Adrenal gland (tissue), 12 donors: ENCODE results near the gene SH2D7. TPM values are rescaled to one million over a fixed set of nuclear protein-coding genes. Genes with fewer than 3 reads are reported as not detected.
A peak's percentile ranks its signal among the peaks of the same experiment; 100 is the strongest.

Source experiments
- DNase-seq, 7 donors: peaks; one replicate each; pipeline ENCODE4 v3.0.0-alpha.2; 2019 to 2020
- H3K27ac ChIP-seq, 5 donors: fragments of 200-600 bp; sonication (generic) in 4 of 5; 1 replicate in 3 of 5; 2 replicates in 2 of 5; pipeline versions ENCODE4 v1.5.1 to v1.8.0; 2016 to 2020; ENCODE audit warnings: mild to moderate bottlenecking in 1 of 5
- H3K27me3 ChIP-seq: fragments of 200-600 bp; 2 replicates; pipeline ENCODE4 v1.8.0; 2021
- H3K36me3 ChIP-seq, 2 donors: fragments of 200-600 bp; replicated peaks in 1 of 2; 1 replicate in 1 of 2; 2 replicates in 1 of 2; pipeline versions ENCODE4 v1.5.1 to v1.8.0; 2018 to 2022
- H3K4me1 ChIP-seq, 2 donors: fragments of 200-600 bp; replicated peaks in 1 of 2; 1 replicate in 1 of 2; 2 replicates in 1 of 2; pipeline versions ENCODE4 v1.5.1 to v1.8.0; 2018 to 2021
- H3K4me3 ChIP-seq, 4 donors: fragments of 200-600 bp; sonication (generic) in 3 of 4; one replicate each; pipeline ENCODE4 v1.5.1; 2016 to 2018
- H3K9me3 ChIP-seq, 3 donors: fragments of 200-600 bp; sonication (generic) in 1 of 3; replicated peaks in 1 of 3; 1 replicate in 2 of 3; 2 replicates in 1 of 3; pipeline versions ENCODE4 v1.5.1 to v1.8.0; 2016 to 2021
- POLR2A ChIP-seq, 2 donors: fragments of 450-650 bp; IDR thresholded peaks; one replicate each; pipeline ENCODE4 v1.6.1; 2017; ENCODE audit warnings: antibody characterized with exemption in 2 of 2, mild to moderate bottlenecking in 2 of 2, moderate library complexity in 1 of 2
- WGBS, 4 donors: extraction: QIAGEN DNeasy Blood & Tissue Kit in 2 of 4; methylation state at CpG; one replicate each; pipeline versions ENCODE4 v1.1.5 to v1.1.7; 2013 to 2017; 5-methylcytosine and 5-hydroxymethylcytosine counted together
- intact Hi-C, 2 donors: fragments of 100-400 bp; cut with DNase I; formaldehyde crosslinking; loops; one replicate each; pipeline versions ENCODE4 v1.14.1 to v1.15.0; 2022 to 2023
- polyA plus RNA-seq, 3 donors: library from polyadenylated mRNA; stranded (reverse); fragments of 200-250 nt in 2 of 3; fragments of 350-450 nt in 1 of 3; fragmentation: Illumina TruSeq in 1 of 3; extraction: RNeasy Lipid Tissue Mini Kit (QIAGEN cat#74804) in 1 of 3; gene quantifications; one replicate each; pipeline ENCODE4 v1.2.3, GENCODE V29; 2013 to 2014
- total RNA-seq, 9 donors: library from RNA; depleted of rRNA in 4 of 9; stranded (reverse); fragments of >200 nt in 4 of 9; fragments of 120-200 nt in 1 of 9; fragmentation: NEBNext Ultra II Directional in 1 of 9; extraction: Animal tissue kit (Norgen Biotek cat#: 25700) in 1 of 9; gene quantifications; one replicate each; pipeline versions ENCODE4 v1.1.0 to v1.2.4, GENCODE V29; 2013 to 2023
- TF ChIP-seq, protein P1 (sequence below), 6 experiments: fragments of 450-650 bp in 4 of 6; fragments of 200-600 bp in 2 of 6; sonication (generic) in 1 of 6; IDR thresholded peaks; 1 replicate in 5 of 6; 2 replicates in 1 of 6; pipeline versions ENCODE4 v1.5.1 to v1.8.0; 2016 to 2021; ENCODE audit warnings: antibody characterized with exemption in 6 of 6, mild to moderate bottlenecking in 2 of 6, moderate library complexity in 1 of 6
- donor health status: healthy with polysubstance abuse.
- donor health status: Bipolar disorder and iron deficiency.
- donor health status: DM: yes; HTN: yes; CAD: no.
- donor health status: DM: no; HTN: no; CAD: no.
- donor health status: DM: no; HTN: no; CAD: no.
- donor health status: DM: yes; HTN: yes; CAD: no.

The SH2D7 gene
- total and polyA plus RNA-seq, 12 donors, result not detected

- no peak for DNase-seq
- H3K4me3 ChIP-seq, result no peak overlapping the region
- no peaks in the 10 kb centered on the region for H3K27me3 ChIP-seq
- 76 to 88% (median 78%) methylated on average over 3 of the region's 3 CpGs for WGBS, 4 donors
- intact Hi-C loops, result no loop called here
- no peaks in the 10 kb centered on the region for H3K9me3 ChIP-seq
- H3K27ac ChIP-seq, result no peak overlapping the region
- H3K4me1 ChIP-seq, result peaks cover 0 to 9% of the 10 kb centered on the region in 2 donors
- H3K36me3 ChIP-seq, result no peaks in the 10 kb centered on the region
- TF ChIP-seq, protein P1, sequence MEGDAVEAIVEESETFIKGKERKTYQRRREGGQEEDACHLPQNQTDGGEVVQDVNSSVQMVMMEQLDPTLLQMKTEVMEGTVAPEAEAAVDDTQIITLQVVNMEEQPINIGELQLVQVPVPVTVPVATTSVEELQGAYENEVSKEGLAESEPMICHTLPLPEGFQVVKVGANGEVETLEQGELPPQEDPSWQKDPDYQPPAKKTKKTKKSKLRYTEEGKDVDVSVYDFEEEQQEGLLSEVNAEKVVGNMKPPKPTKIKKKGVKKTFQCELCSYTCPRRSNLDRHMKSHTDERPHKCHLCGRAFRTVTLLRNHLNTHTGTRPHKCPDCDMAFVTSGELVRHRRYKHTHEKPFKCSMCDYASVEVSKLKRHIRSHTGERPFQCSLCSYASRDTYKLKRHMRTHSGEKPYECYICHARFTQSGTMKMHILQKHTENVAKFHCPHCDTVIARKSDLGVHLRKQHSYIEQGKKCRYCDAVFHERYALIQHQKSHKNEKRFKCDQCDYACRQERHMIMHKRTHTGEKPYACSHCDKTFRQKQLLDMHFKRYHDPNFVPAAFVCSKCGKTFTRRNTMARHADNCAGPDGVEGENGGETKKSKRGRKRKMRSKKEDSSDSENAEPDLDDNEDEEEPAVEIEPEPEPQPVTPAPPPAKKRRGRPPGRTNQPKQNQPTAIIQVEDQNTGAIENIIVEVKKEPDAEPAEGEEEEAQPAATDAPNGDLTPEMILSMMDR (IDR thresholded peaks at IDR 0.05), result no peak
- no peak for TF ChIP-seq POLR2A (IDR thresholded peaks at IDR 0.05)
Measured at GRCh38 chr15:78142332-78142731, 50.0 kb downstream of the SH2D7 start.

DNA sequence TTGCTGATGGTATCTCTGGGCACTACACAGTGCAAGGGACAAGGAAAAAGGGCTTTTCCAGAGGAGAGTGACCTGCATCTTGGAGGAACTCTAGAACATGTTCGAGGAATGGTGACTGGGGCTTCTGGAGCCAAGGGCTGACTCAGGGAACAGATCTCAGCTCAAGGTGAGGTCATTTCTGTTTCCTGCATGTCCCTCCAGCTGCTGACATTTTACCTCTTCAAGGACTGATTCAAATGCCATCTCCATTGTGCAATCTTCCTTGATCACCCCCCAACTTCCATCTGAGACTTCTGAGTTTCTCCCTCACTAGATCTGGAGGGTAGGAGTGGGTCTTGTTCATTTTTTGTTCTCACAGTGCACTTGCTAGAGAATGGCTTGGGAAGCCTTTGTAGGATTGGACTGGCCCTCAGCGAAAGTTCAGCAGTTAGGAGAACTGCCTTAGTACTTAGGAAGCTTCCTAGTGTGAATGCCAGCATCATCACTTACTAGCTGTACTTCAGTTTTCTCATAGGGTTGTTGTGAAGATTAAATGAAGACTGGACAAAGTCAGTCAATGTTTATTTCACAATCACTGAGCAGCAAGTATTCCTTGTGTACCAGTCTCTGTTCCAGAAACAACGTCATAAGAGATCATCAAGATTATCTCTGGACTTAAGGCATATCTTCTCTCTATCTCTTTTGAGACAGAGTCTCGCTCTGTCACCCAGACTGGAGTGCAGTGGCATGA, 54.2 kb downstream of the SH2D7 start:
- TF ChIP-seq, protein P1 (IDR thresholded peaks at IDR 0.05), result no peak
- TF ChIP-seq POLR2A (IDR thresholded peaks at IDR 0.05), result no peak
- Histone ChIP-seq H3K9me3 (no peaks in the 10 kb centered on the region), H3K4me1 (peaks cover 11 to 33% of the 10 kb centered on the region in 2 donors), H3K27ac (peak overlapping the region in 1 of 5 donors; percentile 42), H3K4me3 (no peak overlapping the region), H3K27me3 (no peaks in the 10 kb centered on the region), H3K36me3 (no peaks in the 10 kb centered on the region)
- intact Hi-C loops, result no loop called here
- WGBS, 4 donors, result 72 to 82% (median 74%) methylated on average over 4 of the region's 4 CpGs
- DNase-seq, result peak in 4 of 7 donors; percentile 40 to 47 (median 42)

- peaks cover 11 to 35% of the 10 kb centered on the region in 2 donors for H3K4me1 ChIP-seq
- no peak overlapping the region for H3K27ac ChIP-seq
- intact Hi-C loops, result no loop called here
- no peaks in the 10 kb centered on the region for H3K36me3 ChIP-seq
- H3K27me3 ChIP-seq, result no peaks in the 10 kb centered on the region
- 86 to 91% (median 89%) methylated on average over 6 of the region's 6 CpGs for WGBS, 4 donors
- H3K9me3 ChIP-seq, result no peaks in the 10 kb centered on the region
- no peak for TF ChIP-seq POLR2A (IDR thresholded peaks at IDR 0.05)
- TF ChIP-seq, protein P1 (IDR thresholded peaks at IDR 0.05), result no peak
- no peak overlapping the region for H3K4me3 ChIP-seq
- DNase-seq, result no peak
Measured at GRCh38 chr15:78147566-78147965, 55.2 kb downstream of the SH2D7 start.

GRCh38 chr15:78148392-78149067, 56.2 kb downstream of the SH2D7 start:
- peak overlapping the region in 3 of 5 donors; percentile 49 to 97 (median 72) for H3K27ac ChIP-seq
- peak overlapping the region in 2 of 4 donors; percentile 49 to 73 for H3K4me3 ChIP-seq
- 11 to 22% (median 18%) methylated on average over 14 of the region's 14 CpGs for WGBS, 4 donors
- H3K4me1 ChIP-seq, result peaks cover 11 to 43% of the 10 kb centered on the region in 2 donors
- TF ChIP-seq, protein P1 (IDR thresholded peaks at IDR 0.05), result no peak
- H3K27me3 ChIP-seq, result no peaks in the 10 kb centered on the region
- intact Hi-C loops, result no loop called here
- no peaks in the 10 kb centered on the region for H3K9me3 ChIP-seq
- peak in 1 of 7 donors; percentile 22 for DNase-seq
- no peaks in the 10 kb centered on the region for H3K36me3 ChIP-seq
